GM23338 (cell line): Measurements from ENCODE around the gene CDC42BPB.

Source experiments
- JUNB ChIP-seq: IDR thresholded peaks from one replicate; pipeline ENCODE4 v1.6.1; 2016; ENCODE audit warnings: antibody characterized with exemption; ENCODE audit not compliant: unreplicated experiment
- POLR2AphosphoS5 ChIP-seq: IDR thresholded peaks from 2 replicates; pipeline ENCODE4 v1.6.1; 2016; ENCODE audit warnings: antibody characterized with exemption, low read depth
- TF ChIP-seq, protein P1 (sequence below): IDR thresholded peaks from 2 replicates; pipeline ENCODE4 v1.6.1; 2016; ENCODE audit warnings: antibody characterized with exemption

DNA sequence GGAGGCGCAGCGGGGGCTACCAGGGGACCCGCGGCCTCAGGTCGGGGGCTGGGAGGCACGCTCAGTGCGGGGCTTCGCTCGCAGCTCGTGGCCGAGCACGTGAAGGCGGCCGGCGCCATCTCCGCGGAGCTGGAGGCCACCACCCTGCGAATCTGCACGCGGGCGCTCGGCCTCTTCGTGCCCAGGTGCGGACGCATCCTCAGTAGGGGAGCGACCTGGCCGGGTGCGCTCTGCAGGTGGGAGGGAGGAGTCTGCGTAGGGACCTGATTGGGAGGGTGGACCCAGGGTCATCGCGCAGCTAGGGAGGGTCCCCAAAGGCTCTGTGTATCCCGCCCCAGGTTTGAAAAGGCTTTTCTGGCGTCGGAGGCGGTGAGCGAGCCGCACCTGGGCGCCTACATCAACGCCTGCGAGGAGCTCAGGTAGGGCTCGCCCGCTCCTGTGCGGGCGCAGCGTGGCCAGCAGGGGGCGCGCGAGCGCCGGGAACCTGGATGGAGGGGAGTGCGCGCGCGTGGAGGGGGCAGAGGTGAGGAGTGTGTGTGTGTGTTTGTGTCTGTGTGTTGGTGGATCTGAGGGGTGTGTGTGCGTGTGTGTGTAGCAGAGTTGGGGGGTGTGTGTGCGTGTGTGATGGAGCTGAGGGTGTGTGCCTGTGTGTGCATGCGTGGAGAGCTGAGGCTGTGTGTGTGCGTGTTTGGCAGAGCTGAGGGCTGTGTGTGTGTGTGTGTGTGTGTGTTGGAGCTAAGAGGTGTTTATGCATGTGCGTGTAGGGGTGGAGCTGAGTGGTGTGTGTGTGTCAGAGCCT is 47.5 kb upstream of the CDC42BPB start:
- no peak for TF ChIP-seq JUNB
- TF ChIP-seq, protein P1, sequence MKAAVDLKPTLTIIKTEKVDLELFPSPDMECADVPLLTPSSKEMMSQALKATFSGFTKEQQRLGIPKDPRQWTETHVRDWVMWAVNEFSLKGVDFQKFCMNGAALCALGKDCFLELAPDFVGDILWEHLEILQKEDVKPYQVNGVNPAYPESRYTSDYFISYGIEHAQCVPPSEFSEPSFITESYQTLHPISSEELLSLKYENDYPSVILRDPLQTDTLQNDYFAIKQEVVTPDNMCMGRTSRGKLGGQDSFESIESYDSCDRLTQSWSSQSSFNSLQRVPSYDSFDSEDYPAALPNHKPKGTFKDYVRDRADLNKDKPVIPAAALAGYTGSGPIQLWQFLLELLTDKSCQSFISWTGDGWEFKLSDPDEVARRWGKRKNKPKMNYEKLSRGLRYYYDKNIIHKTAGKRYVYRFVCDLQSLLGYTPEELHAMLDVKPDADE: no peak
- TF ChIP-seq POLR2AphosphoS5: no peak
